Measurements from ENCODE around the gene PTPRK.

The PTPRK gene

DNA sequence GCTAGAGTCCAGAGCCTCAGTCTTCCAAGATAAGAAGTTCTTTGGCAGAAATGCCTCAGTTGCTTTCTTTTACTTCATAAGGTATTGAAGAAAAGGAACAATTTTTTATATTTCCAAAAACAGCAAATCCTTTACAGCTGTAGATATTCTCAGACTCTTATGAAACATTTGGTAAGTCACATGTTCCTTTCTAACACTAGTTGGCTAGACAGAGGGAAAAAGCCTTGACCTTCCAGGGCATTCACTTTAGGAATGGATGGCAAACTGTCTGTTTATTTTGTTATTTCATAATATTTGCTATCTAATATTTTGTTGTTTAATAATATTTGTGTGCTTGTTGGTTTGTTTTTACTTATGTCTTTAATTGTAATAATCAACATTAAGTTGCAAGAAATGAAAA is 140.8 kb downstream of the PTPRK start:
- no peak overlapping the region for H3K9ac ChIP-seq (ENCODE audit: low read length in 5 of 5)
- peaks cover 0 to 7% (median 0%) of the 10 kb centered on the region in 5 donors for H3K9me3 ChIP-seq (ENCODE audit: control insufficient read depth in 5 of 5, low read length in 5 of 5)
- no peaks in the 10 kb centered on the region for H3K27me3 ChIP-seq (ENCODE audit: control insufficient read depth in 5 of 5, insufficient read depth in 4 of 5, low read length in 5 of 5)
- H3K27ac ChIP-seq (ENCODE audit: low read depth, low read length), result no peak overlapping the region
- peaks cover 0 to 6% (median 0%) of the 10 kb centered on the region in 5 donors for H3K4me1 ChIP-seq (ENCODE audit: control insufficient read depth in 5 of 5, insufficient read depth in 5 of 5, low read length in 5 of 5)
- H3K4me3 ChIP-seq (ENCODE audit: low read depth in 1 of 5, low read length in 5 of 5), result no peak overlapping the region
- no peaks in the 10 kb centered on the region for H3K36me3 ChIP-seq (ENCODE audit: control insufficient read depth in 5 of 5, insufficient read depth in 5 of 5, low read length in 5 of 5)

DNA sequence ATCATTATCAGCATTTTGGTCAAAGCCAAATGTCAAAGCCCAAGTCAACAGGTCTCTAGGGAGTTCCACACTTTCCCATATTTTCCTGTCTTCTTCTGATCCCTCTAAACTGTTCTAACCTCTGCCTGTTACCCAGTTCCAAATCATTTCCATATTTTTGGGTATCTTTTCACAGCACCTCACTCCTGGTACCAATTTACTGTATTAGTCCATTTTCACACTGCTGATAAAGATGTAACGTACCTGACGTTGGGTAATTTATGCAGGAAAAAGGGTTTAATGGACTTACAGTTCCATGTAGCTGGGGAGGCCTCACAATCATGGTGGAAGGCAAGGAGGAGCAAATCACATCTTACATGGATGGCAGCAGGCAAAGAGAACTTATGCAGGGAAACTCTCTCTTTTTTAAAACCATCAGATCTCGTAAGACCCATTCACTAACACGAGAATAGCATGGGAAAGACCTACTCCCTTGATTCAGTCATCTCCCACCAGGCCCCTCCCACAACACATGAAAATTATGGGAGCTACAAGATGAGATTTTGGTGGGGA is 143.4 kb downstream of the PTPRK start:
- H3K4me3 ChIP-seq (ENCODE audit: low read depth in 1 of 5, low read length in 5 of 5), result no peak overlapping the region
- H3K9ac ChIP-seq (ENCODE audit: low read length in 5 of 5), result no peak overlapping the region
- peaks cover 0 to 7% (median 0%) of the 10 kb centered on the region in 5 donors for H3K9me3 ChIP-seq (ENCODE audit: control insufficient read depth in 5 of 5, low read length in 5 of 5)
- H3K36me3 ChIP-seq (ENCODE audit: control insufficient read depth in 5 of 5, insufficient read depth in 5 of 5, low read length in 5 of 5), result no peaks in the 10 kb centered on the region
- no peak overlapping the region for H3K27ac ChIP-seq (ENCODE audit: low read depth, low read length)
- H3K27me3 ChIP-seq (ENCODE audit: control insufficient read depth in 5 of 5, insufficient read depth in 4 of 5, low read length in 5 of 5), result no peaks in the 10 kb centered on the region
- peaks cover 0 to 6% (median 0%) of the 10 kb centered on the region in 5 donors for H3K4me1 ChIP-seq (ENCODE audit: control insufficient read depth in 5 of 5, insufficient read depth in 5 of 5, low read length in 5 of 5)

DNA sequence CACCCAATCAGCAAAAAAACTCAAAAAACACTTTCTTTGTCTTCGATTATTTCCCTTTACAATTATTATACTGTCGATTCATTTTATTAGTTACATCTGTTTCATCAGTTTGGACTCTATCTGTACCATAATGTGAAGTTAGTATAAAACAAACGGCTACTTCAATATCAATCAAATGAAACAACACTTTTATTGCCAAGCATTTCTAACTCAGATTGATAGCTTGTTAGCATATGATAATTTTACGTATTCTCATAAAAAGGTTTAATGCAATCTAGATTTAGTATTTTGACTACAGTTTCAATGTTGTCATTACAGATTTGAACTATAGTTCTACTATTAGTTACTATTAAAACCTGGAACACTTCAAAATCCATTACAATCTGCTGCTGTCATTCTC is 149.3 kb downstream of the PTPRK start:
- Histone ChIP-seq H3K27ac (ENCODE audit: low read depth, low read length) (no peak overlapping the region), H3K27me3 (ENCODE audit: control insufficient read depth in 5 of 5, insufficient read depth in 4 of 5, low read length in 5 of 5) (no peaks in the 10 kb centered on the region), H3K4me3 (ENCODE audit: low read depth in 1 of 5, low read length in 5 of 5) (no peak overlapping the region), H3K36me3 (ENCODE audit: control insufficient read depth in 5 of 5, insufficient read depth in 5 of 5, low read length in 5 of 5) (no peaks in the 10 kb centered on the region), H3K9me3 (ENCODE audit: control insufficient read depth in 5 of 5, low read length in 5 of 5) (peaks cover 0 to 4% (median 0%) of the 10 kb centered on the region in 5 donors), H3K9ac (ENCODE audit: low read length in 5 of 5) (no peak overlapping the region), H3K4me1 (ENCODE audit: control insufficient read depth in 5 of 5, insufficient read depth in 5 of 5, low read length in 5 of 5) (no peaks in the 10 kb centered on the region)

GRCh38 chr6:128370072-128370471 is 150.3 kb downstream of the PTPRK start:
- H3K4me1 ChIP-seq (ENCODE audit: control insufficient read depth in 5 of 5, insufficient read depth in 5 of 5, low read length in 5 of 5), result no peaks in the 10 kb centered on the region
- H3K9me3 ChIP-seq (ENCODE audit: control insufficient read depth in 5 of 5, low read length in 5 of 5), result no peaks in the 10 kb centered on the region
- no peak overlapping the region for H3K4me3 ChIP-seq (ENCODE audit: low read depth in 1 of 5, low read length in 5 of 5)
- no peaks in the 10 kb centered on the region for H3K27me3 ChIP-seq (ENCODE audit: control insufficient read depth in 5 of 5, insufficient read depth in 4 of 5, low read length in 5 of 5)
- no peak overlapping the region for H3K9ac ChIP-seq (ENCODE audit: low read length in 5 of 5)
- no peaks in the 10 kb centered on the region for H3K36me3 ChIP-seq (ENCODE audit: control insufficient read depth in 5 of 5, insufficient read depth in 5 of 5, low read length in 5 of 5)
- no peak overlapping the region for H3K27ac ChIP-seq (ENCODE audit: low read depth, low read length)

DNA sequence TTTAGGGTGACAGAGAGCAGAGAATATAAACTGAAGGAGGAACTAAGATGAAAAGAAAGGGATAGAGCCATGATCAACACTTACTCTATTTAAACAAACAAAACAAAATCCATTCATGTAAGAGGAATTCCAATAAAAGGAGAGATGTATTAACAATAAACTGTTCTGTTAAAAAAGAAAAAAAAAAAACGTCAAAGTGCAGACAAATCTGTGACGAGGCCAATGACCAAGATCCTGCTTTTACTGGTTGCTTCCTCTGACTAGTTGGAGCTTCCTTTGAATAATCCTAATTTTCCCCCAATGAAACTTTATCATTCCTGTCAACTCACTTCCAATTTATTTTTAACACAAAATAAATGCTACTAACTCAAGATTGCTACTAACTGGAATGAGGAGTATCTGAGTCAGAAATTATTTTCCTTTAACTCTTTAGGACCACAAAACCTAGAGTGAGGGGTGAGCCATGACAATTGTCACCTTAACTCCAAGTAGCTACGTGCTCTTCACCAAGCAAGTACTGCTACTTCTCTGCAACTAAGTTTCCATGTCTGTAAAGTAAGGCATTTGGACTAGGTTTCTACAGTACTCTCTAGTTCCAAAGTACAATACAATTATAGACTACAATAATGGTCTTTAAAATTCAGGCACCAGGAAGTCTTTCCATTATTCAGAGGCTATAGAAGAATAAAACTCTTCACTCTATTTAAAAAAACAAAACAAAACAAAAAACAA is 152.0 kb downstream of the PTPRK start:
- no peaks in the 10 kb centered on the region for H3K4me1 ChIP-seq (ENCODE audit: control insufficient read depth in 5 of 5, insufficient read depth in 5 of 5, low read length in 5 of 5)
- H3K9ac ChIP-seq (ENCODE audit: low read length in 5 of 5), result no peak overlapping the region
- no peaks in the 10 kb centered on the region for H3K36me3 ChIP-seq (ENCODE audit: control insufficient read depth in 5 of 5, insufficient read depth in 5 of 5, low read length in 5 of 5)
- H3K9me3 ChIP-seq (ENCODE audit: control insufficient read depth in 5 of 5, low read length in 5 of 5), result no peaks in the 10 kb centered on the region
- H3K27ac ChIP-seq (ENCODE audit: low read depth, low read length), result no peak overlapping the region
- H3K4me3 ChIP-seq (ENCODE audit: low read depth in 1 of 5, low read length in 5 of 5), result no peak overlapping the region
- no peaks in the 10 kb centered on the region for H3K27me3 ChIP-seq (ENCODE audit: control insufficient read depth in 5 of 5, insufficient read depth in 4 of 5, low read length in 5 of 5)

GRCh38 chr6:128367437-128367836 is 153.0 kb downstream of the PTPRK start:
- Histone ChIP-seq H3K9ac (ENCODE audit: low read length in 5 of 5) (no peak overlapping the region), H3K9me3 (ENCODE audit: control insufficient read depth in 5 of 5, low read length in 5 of 5) (no peaks in the 10 kb centered on the region), H3K27me3 (ENCODE audit: control insufficient read depth in 5 of 5, insufficient read depth in 4 of 5, low read length in 5 of 5) (no peaks in the 10 kb centered on the region), H3K4me3 (ENCODE audit: low read depth in 1 of 5, low read length in 5 of 5) (no peak overlapping the region), H3K27ac (ENCODE audit: low read depth, low read length) (no peak overlapping the region), H3K4me1 (ENCODE audit: control insufficient read depth in 5 of 5, insufficient read depth in 5 of 5, low read length in 5 of 5) (no peaks in the 10 kb centered on the region), H3K36me3 (ENCODE audit: control insufficient read depth in 5 of 5, insufficient read depth in 5 of 5, low read length in 5 of 5) (no peaks in the 10 kb centered on the region)

DNA sequence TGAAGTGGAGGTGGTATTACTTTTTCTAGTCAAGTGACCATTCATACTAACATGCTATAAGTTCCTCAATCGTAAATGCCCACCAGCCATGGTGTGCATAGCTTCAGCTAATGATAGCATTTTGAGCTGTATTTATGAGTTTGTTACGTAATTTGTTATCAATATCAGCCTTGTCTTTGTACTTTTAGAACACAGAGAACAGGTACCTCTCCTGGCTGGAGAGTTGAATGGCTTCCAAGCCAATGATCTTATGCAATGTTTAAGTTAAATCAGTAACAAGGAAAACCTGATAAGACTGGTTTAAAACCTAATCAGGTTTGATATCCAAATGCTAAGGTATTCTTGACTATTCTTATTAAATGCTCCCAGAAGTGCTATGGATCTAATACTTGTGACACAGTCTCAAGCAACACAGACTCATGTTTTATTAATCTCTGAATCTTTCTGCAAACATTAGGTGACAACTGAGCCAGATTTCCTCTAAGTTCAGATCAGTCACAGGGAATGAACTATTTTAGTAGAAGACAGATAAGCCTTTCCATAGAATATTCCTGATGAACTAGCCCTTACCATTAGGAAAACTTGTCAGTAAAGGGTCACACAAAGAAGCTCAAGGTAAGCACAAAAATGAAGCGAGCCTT is 154.8 kb downstream of the PTPRK start:
- Histone ChIP-seq H3K9me3 (ENCODE audit: control insufficient read depth in 5 of 5, low read length in 5 of 5) (no peaks in the 10 kb centered on the region), H3K9ac (ENCODE audit: low read length in 5 of 5) (no peak overlapping the region), H3K36me3 (ENCODE audit: control insufficient read depth in 5 of 5, insufficient read depth in 5 of 5, low read length in 5 of 5) (no peaks in the 10 kb centered on the region), H3K4me3 (ENCODE audit: low read depth in 1 of 5, low read length in 5 of 5) (no peak overlapping the region), H3K27ac (ENCODE audit: low read depth, low read length) (no peak overlapping the region), H3K4me1 (ENCODE audit: control insufficient read depth in 5 of 5, insufficient read depth in 5 of 5, low read length in 5 of 5) (no peaks in the 10 kb centered on the region), H3K27me3 (ENCODE audit: control insufficient read depth in 5 of 5, insufficient read depth in 4 of 5, low read length in 5 of 5) (no peaks in the 10 kb centered on the region)

GRCh38 chr6:128364766-128365519 is 155.5 kb downstream of the PTPRK start:
- no peaks in the 10 kb centered on the region for H3K36me3 ChIP-seq (ENCODE audit: control insufficient read depth in 5 of 5, insufficient read depth in 5 of 5, low read length in 5 of 5)
- no peaks in the 10 kb centered on the region for H3K27me3 ChIP-seq (ENCODE audit: control insufficient read depth in 5 of 5, insufficient read depth in 4 of 5, low read length in 5 of 5)
- H3K27ac ChIP-seq (ENCODE audit: low read depth, low read length), result no peak overlapping the region
- no peaks in the 10 kb centered on the region for H3K4me1 ChIP-seq (ENCODE audit: control insufficient read depth in 5 of 5, insufficient read depth in 5 of 5, low read length in 5 of 5)
- no peak overlapping the region for H3K4me3 ChIP-seq (ENCODE audit: low read depth in 1 of 5, low read length in 5 of 5)
- H3K9me3 ChIP-seq (ENCODE audit: control insufficient read depth in 5 of 5, low read length in 5 of 5), result no peaks in the 10 kb centered on the region
- H3K9ac ChIP-seq (ENCODE audit: low read length in 5 of 5), result no peak overlapping the region

- no peaks in the 10 kb centered on the region for H3K4me1 ChIP-seq (ENCODE audit: control insufficient read depth in 5 of 5, insufficient read depth in 5 of 5, low read length in 5 of 5)
Observed at GRCh38 chr6:128363020-128363813, 157.2 kb downstream of the PTPRK start.

More at GRCh38 chr6:128363020-128363813, 157.2 kb downstream of the PTPRK start:
- no peaks in the 10 kb centered on the region for H3K36me3 ChIP-seq (ENCODE audit: control insufficient read depth in 5 of 5, insufficient read depth in 5 of 5, low read length in 5 of 5)
- H3K9ac ChIP-seq (ENCODE audit: low read length in 5 of 5), result no peak overlapping the region
- H3K4me3 ChIP-seq (ENCODE audit: low read depth in 1 of 5, low read length in 5 of 5), result no peak overlapping the region
- H3K27ac ChIP-seq (ENCODE audit: low read depth, low read length), result no peak overlapping the region
- no peaks in the 10 kb centered on the region for H3K27me3 ChIP-seq (ENCODE audit: control insufficient read depth in 5 of 5, insufficient read depth in 4 of 5, low read length in 5 of 5)
- H3K9me3 ChIP-seq (ENCODE audit: control insufficient read depth in 5 of 5, low read length in 5 of 5), result no peaks in the 10 kb centered on the region

All from subcutaneous abdominal adipose tissue (tissue), 5 donors.